OCI-LY3 (cell line): ENCODE measurements around the gene NEUROD2.

Experiments used
- CTCF ChIP-seq: fragments of 200-600, 300-600 bp; sonication (generic); IDR thresholded peaks from 2 replicates; pipeline ENCODE4 v1.5.1; 2014; ENCODE audit warnings: antibody characterized with exemption, low read length, low read depth
- EZH2phosphoT487 ChIP-seq: fragments of 200-600 bp; shearing (Covaris generic); IDR thresholded peaks from 2 replicates; pipeline ENCODE4 v1.6.1; 2018; ENCODE audit warnings: antibody characterized with exemption, mixed run types, low read depth

GRCh38 chr17:39640591-39641031 is 32.9 kb upstream of the NEUROD2 start:
- no peak for TF ChIP-seq CTCF
- TF ChIP-seq EZH2phosphoT487: no peak
